AG04450 (cell line): ENCODE data around the gene KSR2. TPM values are rescaled to one million over a fixed set of nuclear protein-coding genes. Genes with fewer than 3 reads are reported as not detected.

Experiments used
- CTCF ChIA-PET: fragments of 300-600, 350-600 bp; formaldehyde crosslinking; extraction: SDS; loops from one replicate; lab custom pipeline; 2022; ENCODE audit warnings: antibody characterized with exemption, inconsistent platforms; lab: Charles Lee
- POLR2A ChIA-PET: fragments of 350-600 bp; formaldehyde crosslinking; extraction: SDS; loops from one replicate; lab custom pipeline; 2021; ENCODE audit warnings: antibody characterized with exemption, inconsistent platforms; lab: Yijun Ruan, JAX
- DNase-seq: peaks from one replicate; pipeline ENCODE4 v3.0.0-alpha.2; 2011; ENCODE audit warnings: low read depth, low spot score
- H3K27ac ChIP-seq: one replicate; pipeline ENCODE4 v1.5.1; 2012; ENCODE audit warnings: low read depth, low read length, control low read depth
- H3K27me3 ChIP-seq: one replicate; pipeline ENCODE4 v1.6.0; 2012; ENCODE audit warnings: low read length; ENCODE audit not compliant: control insufficient read depth, insufficient read depth
- H3K4me3 ChIP-seq: 2 replicates; pipeline ENCODE4 v1.5.1; 2011; ENCODE audit warnings: mild to moderate bottlenecking, low read depth, low read length, control low read depth
- H3K9me3 ChIP-seq: 2 replicates; pipeline ENCODE4 v1.5.1; 2012; ENCODE audit warnings: low read length; ENCODE audit not compliant: control insufficient read depth, insufficient read depth
- polyA plus RNA-seq: library from polyadenylated mRNA; depleted of rRNA; stranded (reverse); fragments of >200 nt; gene quantifications from 2 replicates; pipeline ENCODE4 v1.2.3, GENCODE V29; 2011
- TF ChIP-seq, protein P1 (sequence below): IDR thresholded peaks from 2 replicates; pipeline ENCODE4 v1.5.1; 2011; ENCODE audit warnings: low read depth, low read length, control low read depth, inconsistent platforms

Gene KSR2
- polyA plus RNA-seq, 1 experiment = not detected

DNA sequence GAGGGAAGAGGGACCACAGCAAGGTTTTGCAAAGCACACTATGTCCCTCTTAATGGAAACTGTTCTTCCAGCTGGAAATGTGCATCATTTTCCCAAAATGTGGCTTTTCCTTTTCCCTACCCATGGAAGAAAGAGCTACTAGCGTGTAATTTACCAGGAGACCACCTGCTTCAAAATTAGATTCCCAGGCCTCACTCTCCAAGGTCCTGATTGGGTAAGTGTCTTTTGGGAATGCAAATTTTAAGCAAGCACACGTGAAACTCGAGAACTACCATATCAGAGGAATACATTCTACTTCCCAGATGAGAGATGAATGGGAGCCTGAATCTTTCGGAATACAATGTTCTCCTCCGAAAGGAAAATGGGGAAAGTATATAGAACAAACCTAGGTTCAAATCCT is 405.8 kb downstream of the KSR2 start:
- H3K27me3 ChIP-seq = no peaks in the 10 kb centered on the region
- no peak for DNase-seq
- TF ChIP-seq, protein P1, sequence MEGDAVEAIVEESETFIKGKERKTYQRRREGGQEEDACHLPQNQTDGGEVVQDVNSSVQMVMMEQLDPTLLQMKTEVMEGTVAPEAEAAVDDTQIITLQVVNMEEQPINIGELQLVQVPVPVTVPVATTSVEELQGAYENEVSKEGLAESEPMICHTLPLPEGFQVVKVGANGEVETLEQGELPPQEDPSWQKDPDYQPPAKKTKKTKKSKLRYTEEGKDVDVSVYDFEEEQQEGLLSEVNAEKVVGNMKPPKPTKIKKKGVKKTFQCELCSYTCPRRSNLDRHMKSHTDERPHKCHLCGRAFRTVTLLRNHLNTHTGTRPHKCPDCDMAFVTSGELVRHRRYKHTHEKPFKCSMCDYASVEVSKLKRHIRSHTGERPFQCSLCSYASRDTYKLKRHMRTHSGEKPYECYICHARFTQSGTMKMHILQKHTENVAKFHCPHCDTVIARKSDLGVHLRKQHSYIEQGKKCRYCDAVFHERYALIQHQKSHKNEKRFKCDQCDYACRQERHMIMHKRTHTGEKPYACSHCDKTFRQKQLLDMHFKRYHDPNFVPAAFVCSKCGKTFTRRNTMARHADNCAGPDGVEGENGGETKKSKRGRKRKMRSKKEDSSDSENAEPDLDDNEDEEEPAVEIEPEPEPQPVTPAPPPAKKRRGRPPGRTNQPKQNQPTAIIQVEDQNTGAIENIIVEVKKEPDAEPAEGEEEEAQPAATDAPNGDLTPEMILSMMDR = no peak
- no peak overlapping the region for H3K27ac ChIP-seq
- H3K9me3 ChIP-seq = peaks cover 30% of the 10 kb centered on the region
- no peak overlapping the region for H3K4me3 ChIP-seq
- ChIA-PET POLR2A (no interaction called here), CTCF (no interaction called here)

DNA sequence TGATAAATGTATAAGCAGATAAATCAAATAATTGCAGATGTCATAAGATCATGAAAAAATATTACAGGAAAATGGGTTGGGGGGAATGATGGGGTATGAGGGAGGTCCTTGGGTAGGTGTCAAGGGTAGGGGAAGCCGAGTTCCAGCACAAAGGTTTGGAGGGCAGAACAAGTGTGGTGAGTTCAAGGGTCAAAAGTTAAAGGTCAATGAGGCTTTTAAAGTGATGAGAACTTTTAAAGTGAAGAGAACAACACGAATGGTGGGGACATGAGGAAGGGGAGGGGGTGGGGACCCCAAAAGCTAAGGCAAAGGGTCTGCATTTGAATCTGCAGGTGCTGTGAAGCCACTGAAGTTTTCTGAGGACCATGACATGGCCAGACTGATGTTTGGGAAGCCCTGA is 406.8 kb downstream of the KSR2 start:
- H3K9me3 ChIP-seq = peaks cover 29% of the 10 kb centered on the region
- no peaks in the 10 kb centered on the region for H3K27me3 ChIP-seq
- no peak overlapping the region for H3K4me3 ChIP-seq
- TF ChIP-seq, protein P1 = no peak
- no peak overlapping the region for H3K27ac ChIP-seq
- ChIA-PET POLR2A (no interaction called here), CTCF (no interaction called here)
- no peak for DNase-seq

DNA sequence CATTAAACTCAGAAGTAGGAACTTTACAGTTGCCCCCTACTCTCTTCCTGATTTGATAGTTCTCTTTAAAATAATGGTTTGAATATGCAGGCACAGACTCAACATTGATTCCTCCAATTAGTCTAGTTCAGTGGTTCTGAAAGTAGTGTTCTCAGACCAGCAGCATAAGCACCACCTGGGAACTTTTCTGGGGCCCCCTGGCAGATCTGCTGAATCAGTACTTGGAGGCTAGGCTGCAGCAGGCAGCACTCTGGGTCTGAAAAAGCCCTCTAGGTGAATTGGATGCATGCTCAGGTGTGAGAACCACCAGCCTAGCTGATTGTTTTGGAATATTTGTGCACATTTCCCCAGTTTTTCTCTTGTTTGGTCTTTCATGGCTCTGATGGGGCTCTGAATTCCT is 408.8 kb downstream of the KSR2 start:
- no peak overlapping the region for H3K4me3 ChIP-seq

DNA sequence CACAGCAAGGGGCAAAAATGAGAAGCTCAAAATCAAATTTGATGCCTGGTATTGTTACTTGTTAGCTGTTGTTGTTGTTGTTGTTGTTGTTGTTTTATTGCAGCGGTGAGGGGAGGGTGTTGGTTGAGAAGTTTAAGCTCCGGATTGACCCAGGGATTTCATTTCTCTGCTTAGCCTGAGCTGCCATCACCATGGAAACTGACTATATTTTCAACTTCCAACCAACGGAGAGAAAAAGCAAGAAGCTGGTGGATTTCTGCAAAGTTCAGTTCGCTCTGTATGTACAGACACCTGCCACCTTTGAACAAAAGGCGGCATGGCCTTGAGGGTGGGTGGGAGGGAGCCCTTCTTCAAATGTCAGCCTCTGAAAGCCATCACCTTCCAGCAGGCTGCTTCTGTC is 412.9 kb downstream of the KSR2 start:
- Histone ChIP-seq H3K4me3 (no peak overlapping the region), H3K27ac (no peak overlapping the region), H3K27me3 (no peaks in the 10 kb centered on the region), H3K9me3 (peaks cover 21% of the 10 kb centered on the region; the same call in 1 of the 2 replicates)
- POLR2A ChIA-PET = no interaction called here
- DNase-seq = no peak
- TF ChIP-seq, protein P1 = no peak
- CTCF ChIA-PET = no interaction called here

More for the DNA sequence above, 408.8 kb downstream of the KSR2 start:
- ChIA-PET POLR2A (no interaction called here), CTCF (no interaction called here)
- H3K9me3 ChIP-seq = peaks cover 19% of the 10 kb centered on the region; the same call in 1 of the 2 replicates
- H3K27me3 ChIP-seq = no peaks in the 10 kb centered on the region
- H3K27ac ChIP-seq = no peak overlapping the region
- DNase-seq = no peak
- TF ChIP-seq, protein P1 = no peak

DNA sequence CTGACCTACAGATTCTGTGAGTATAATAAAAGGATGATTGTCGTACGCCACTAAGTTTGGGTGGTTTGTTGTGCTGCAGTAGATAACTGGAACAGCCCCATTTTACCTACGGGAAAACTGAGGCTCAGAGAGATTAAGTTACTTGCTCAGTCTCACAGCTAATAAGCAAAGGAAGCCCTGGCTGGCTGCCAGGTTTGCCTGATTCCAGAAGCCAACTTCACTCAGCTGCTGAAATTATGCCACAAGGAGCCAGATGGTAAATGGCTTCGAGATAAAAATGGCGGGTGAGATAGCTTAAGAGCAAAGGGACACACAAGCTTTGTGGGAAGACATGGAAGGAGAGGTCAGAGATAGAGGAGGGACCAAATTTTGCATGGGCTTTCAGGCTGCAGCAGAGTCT is 415.8 kb downstream of the KSR2 start:
- CTCF ChIA-PET = no interaction called here
- TF ChIP-seq, protein P1 = no peak
- POLR2A ChIA-PET = no interaction called here

More for the DNA sequence above, 415.8 kb downstream of the KSR2 start:
- H3K4me3 ChIP-seq = no peak overlapping the region
- no peak overlapping the region for H3K27ac ChIP-seq
- no peaks in the 10 kb centered on the region for H3K27me3 ChIP-seq
- H3K9me3 ChIP-seq = peaks cover 22% of the 10 kb centered on the region; the same call in 1 of the 2 replicates
- DNase-seq = no peak
